HepG2 (cell line): ENCODE results near the gene FGGY.

Experiments used
- ZNF672 ChIP-seq: sonication (generic); formaldehyde crosslinking; IDR thresholded peaks from 2 replicates; pipeline ENCODE4 v1.8.1; 2022; ENCODE audit warnings: missing genetic modification reagents
- ZZZ3 ChIP-seq: sonication (generic); formaldehyde crosslinking; IDR thresholded peaks from 2 replicates; pipeline ENCODE4 v1.4.0; 2020; ENCODE audit warnings: missing genetic modification reagents, mild to moderate bottlenecking, borderline replicate concordance
- TF ChIP-seq, protein P1 (sequence below): sonication (generic); formaldehyde crosslinking; IDR thresholded peaks from 2 replicates; pipeline ENCODE4 v1.5.0; 2020; ENCODE audit warnings: mild to moderate bottlenecking, missing genetic modification reagents, moderate library complexity

DNA sequence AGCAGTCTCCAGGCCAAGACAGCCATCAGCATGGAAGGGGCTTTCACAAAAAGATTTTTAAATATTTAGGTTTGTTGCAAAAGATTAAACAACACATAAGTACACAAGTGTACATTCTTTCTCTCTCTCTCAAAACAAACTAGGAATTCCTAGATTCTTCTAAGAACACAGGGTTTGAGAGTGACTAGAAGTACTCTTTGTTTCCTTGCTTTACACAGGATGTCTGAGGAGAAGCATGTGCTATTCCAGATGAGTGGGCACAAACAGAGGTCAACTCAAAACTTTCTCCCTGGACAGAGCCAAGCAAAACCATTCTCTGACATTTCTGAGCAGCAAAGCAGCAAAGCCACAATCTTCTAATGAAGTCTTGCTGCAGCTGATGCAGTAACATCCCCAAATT lies 307.3 kb downstream of the FGGY start:
- TF ChIP-seq ZNF672 (CRISPR knock-in tag), result no peak
- TF ChIP-seq, protein P1, sequence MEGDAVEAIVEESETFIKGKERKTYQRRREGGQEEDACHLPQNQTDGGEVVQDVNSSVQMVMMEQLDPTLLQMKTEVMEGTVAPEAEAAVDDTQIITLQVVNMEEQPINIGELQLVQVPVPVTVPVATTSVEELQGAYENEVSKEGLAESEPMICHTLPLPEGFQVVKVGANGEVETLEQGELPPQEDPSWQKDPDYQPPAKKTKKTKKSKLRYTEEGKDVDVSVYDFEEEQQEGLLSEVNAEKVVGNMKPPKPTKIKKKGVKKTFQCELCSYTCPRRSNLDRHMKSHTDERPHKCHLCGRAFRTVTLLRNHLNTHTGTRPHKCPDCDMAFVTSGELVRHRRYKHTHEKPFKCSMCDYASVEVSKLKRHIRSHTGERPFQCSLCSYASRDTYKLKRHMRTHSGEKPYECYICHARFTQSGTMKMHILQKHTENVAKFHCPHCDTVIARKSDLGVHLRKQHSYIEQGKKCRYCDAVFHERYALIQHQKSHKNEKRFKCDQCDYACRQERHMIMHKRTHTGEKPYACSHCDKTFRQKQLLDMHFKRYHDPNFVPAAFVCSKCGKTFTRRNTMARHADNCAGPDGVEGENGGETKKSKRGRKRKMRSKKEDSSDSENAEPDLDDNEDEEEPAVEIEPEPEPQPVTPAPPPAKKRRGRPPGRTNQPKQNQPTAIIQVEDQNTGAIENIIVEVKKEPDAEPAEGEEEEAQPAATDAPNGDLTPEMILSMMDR, result no peak
- no peak for TF ChIP-seq ZZZ3 (CRISPR knock-in tag)
